Esophagus squamous epithelium (tissue), 5 donors: ENCODE measurements around the gene CLCNKB. TPM values are rescaled to one million over a fixed set of nuclear protein-coding genes. Genes with fewer than 3 reads are reported as not detected.

ENCODE experiments used
- DNase-seq: peaks from one replicate; lab custom pipeline; 2025; lab: John Stamatoyannopoulos, UW
- H3K27ac ChIP-seq, 4 donors: fragments of 200-600 bp; sonication (generic); one replicate each; pipeline ENCODE4 v1.5.1; 2016 to 2019; ENCODE audit warnings: mild to moderate bottlenecking in 1 of 4
- H3K27me3 ChIP-seq, 4 donors: fragments of 200-600 bp; sonication (generic); 1 replicate in 3 of 4; 2 replicates in 1 of 4; pipeline versions ENCODE4 v1.5.1 to v1.6.0; 2017 to 2021; ENCODE audit warnings: antibody characterized with exemption in 1 of 4
- H3K36me3 ChIP-seq, 3 donors: fragments of 200-600 bp; sonication (generic); one replicate each; pipeline ENCODE4 v1.5.1; 2016 to 2019
- H3K4me1 ChIP-seq, 3 donors: fragments of 200-600 bp; sonication (generic); one replicate each; pipeline ENCODE4 v1.5.1; 2017 to 2019
- H3K4me3 ChIP-seq, 4 donors: fragments of 200-600 bp; sonication (generic); 1 replicate in 3 of 4; 2 replicates in 1 of 4; pipeline ENCODE4 v1.5.1; 2016 to 2019; ENCODE audit warnings: mild to moderate bottlenecking in 2 of 4, moderate library complexity in 1 of 4
- H3K9me3 ChIP-seq, 3 donors: fragments of 200-600 bp; sonication (generic); one replicate each; pipeline ENCODE4 v1.5.1; 2016 to 2019
- CTCF ChIP-seq, 6 experiments: fragments of 450-650 bp in 4 of 6; fragments of 200-600 bp in 2 of 6; sonication (generic) in 2 of 6; IDR thresholded peaks; one replicate each; pipeline ENCODE4 v1.5.1; 2016 to 2019; ENCODE audit warnings: antibody characterized with exemption in 6 of 6, mild to moderate bottlenecking in 4 of 6, moderate library complexity in 4 of 6
- POLR2A ChIP-seq, 4 donors: fragments of 450-650 bp; IDR thresholded peaks; one replicate each; pipeline ENCODE4 v1.6.1; 2017; ENCODE audit warnings: antibody characterized with exemption in 4 of 4, mild to moderate bottlenecking in 4 of 4, moderate library complexity in 3 of 4
- WGBS, 2 donors: methylation state at CpG; one replicate each; pipeline ENCODE4 v1.1.5; 2018; 5-methylcytosine and 5-hydroxymethylcytosine counted together
- intact Hi-C: fragments of 100-400 bp; cut with DNase I; formaldehyde crosslinking; loops from one replicate; pipeline ENCODE4 v1.15.0; 2022
- total RNA-seq, 4 donors: library from RNA; depleted of rRNA; stranded (reverse); fragments of >200 nt; gene quantifications; one replicate each; pipeline ENCODE4 v1.1.0, GENCODE V29; 2016
- donor health status: DM: yes; HTN: yes; CAD: no.

Gene CLCNKB
- total RNA-seq, 4 donors from 2014 or later = not detected

GRCh38 chr1:16081636-16082035, 38.1 kb downstream of the CLCNKB start:
- Histone ChIP-seq H3K4me3 (no peak overlapping the region), H3K27ac (peak overlapping the region; percentile 8 to 69 (median 46)), H3K36me3 (no peaks in the 10 kb centered on the region), H3K4me1 (peaks cover 9 to 56% (median 42%) of the 10 kb centered on the region in 3 donors), H3K27me3 (no peaks in the 10 kb centered on the region), H3K9me3 (no peaks in the 10 kb centered on the region)
- no peak for TF ChIP-seq POLR2A (IDR thresholded peaks at IDR 0.05)
- DNase-seq = no peak
- intact Hi-C loops = no loop called here
- 57 to 67% methylated on average over 3 to 8 of the region's 9 CpGs for WGBS, 2 donors

GRCh38 chr1:16082283-16083038, 38.9 kb downstream of the CLCNKB start:
- DNase-seq = no peak
- H3K4me1 ChIP-seq = peaks cover 6 to 50% (median 35%) of the 10 kb centered on the region in 3 donors
- H3K4me3 ChIP-seq = no peak overlapping the region
- H3K36me3 ChIP-seq = no peaks in the 10 kb centered on the region
- no peaks in the 10 kb centered on the region for H3K27me3 ChIP-seq
- 33 to 48% methylated on average over 3 to 4 of the region's 9 CpGs for WGBS, 2 donors
- intact Hi-C loops = no loop called here
- peak overlapping the region; percentile 24 to 69 (median 46) for H3K27ac ChIP-seq
- H3K9me3 ChIP-seq = no peaks in the 10 kb centered on the region
- no peak for TF ChIP-seq POLR2A (IDR thresholded peaks at IDR 0.05)
- peak; percentile 42 to 90 (median 81) for TF ChIP-seq CTCF (IDR thresholded peaks at IDR 0.05)

GRCh38 chr1:16083486-16083885, 39.9 kb downstream of the CLCNKB start:
- 33% methylated on average over 1 to 4 of the region's 5 CpGs for WGBS, 2 donors
- Histone ChIP-seq H3K4me1 (peaks cover 16 to 52% (median 43%) of the 10 kb centered on the region in 3 donors), H3K27ac (peak overlapping the region in 3 of 4 donors; percentile 7 to 69 (median 24)), H3K27me3 (no peaks in the 10 kb centered on the region), H3K9me3 (no peaks in the 10 kb centered on the region), H3K36me3 (no peaks in the 10 kb centered on the region), H3K4me3 (no peak overlapping the region)
- no peak for TF ChIP-seq POLR2A (IDR thresholded peaks at IDR 0.05)
- TF ChIP-seq CTCF (IDR thresholded peaks at IDR 0.05) = no peak
- no peak for DNase-seq
- intact Hi-C loops = no loop called here

- intact Hi-C loops = no loop called here
- Histone ChIP-seq H3K4me3 (no peak overlapping the region), H3K4me1 (peaks cover 15 to 58% (median 37%) of the 10 kb centered on the region in 3 donors), H3K36me3 (no peaks in the 10 kb centered on the region), H3K27ac (no peak overlapping the region), H3K9me3 (no peaks in the 10 kb centered on the region), H3K27me3 (no peaks in the 10 kb centered on the region)
- TF ChIP-seq CTCF (IDR thresholded peaks at IDR 0.05) (no peak), POLR2A (IDR thresholded peaks at IDR 0.05) (no peak)
- 45 to 57% methylated on average over 5 to 6 of the region's 6 CpGs for WGBS, 2 donors
- DNase-seq = no peak
These were observed 41.9 kb downstream of the CLCNKB start for GRCh38 chr1:16085522-16085921.

DNA sequence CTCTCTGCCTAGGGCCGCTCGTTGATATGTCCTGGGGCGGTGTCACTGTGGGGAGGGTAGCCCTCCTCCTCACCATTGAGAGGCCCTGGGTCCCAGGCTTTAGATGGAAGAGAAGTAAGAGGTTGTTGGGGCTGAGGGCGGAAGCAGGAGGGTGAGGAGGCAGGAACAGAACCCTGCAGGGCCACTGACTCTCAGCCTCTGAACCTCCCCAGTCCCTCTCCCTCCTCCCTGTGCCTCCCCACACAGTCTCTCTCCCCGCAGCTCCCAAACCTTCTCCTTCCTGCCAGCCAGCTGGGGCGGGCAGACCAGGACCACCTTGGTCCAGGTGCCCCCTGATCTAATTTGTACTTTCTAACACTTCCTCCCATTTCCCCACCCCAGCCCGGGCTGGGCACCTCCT, 44.2 kb downstream of the CLCNKB start:
- DNase-seq = no peak
- intact Hi-C loops = no loop called here
- 51 to 79% methylated on average over 3 to 6 of the region's 7 CpGs for WGBS, 2 donors
- TF ChIP-seq CTCF (IDR thresholded peaks at IDR 0.05) = no peak
- TF ChIP-seq POLR2A (IDR thresholded peaks at IDR 0.05) = no peak
- H3K27me3 ChIP-seq = no peaks in the 10 kb centered on the region
- H3K36me3 ChIP-seq = no peaks in the 10 kb centered on the region
- H3K4me1 ChIP-seq = peaks cover 33 to 67% (median 43%) of the 10 kb centered on the region in 3 donors
- H3K27ac ChIP-seq = peak overlapping the region; percentile 62 to 76 (median 68)
- no peak overlapping the region for H3K4me3 ChIP-seq
- no peaks in the 10 kb centered on the region for H3K9me3 ChIP-seq
